ENCODE results near the gene TROAP.

TROAP gene

GRCh38 chr12:49342066-49342913 is 19.2 kb downstream of the TROAP start (continued):
- TF ChIP-seq GLIS1 (tag by site-specific recombination; IDR thresholded peaks at IDR 0.05) = no peak
- no peak for TF ChIP-seq ZNF544 (tag by site-specific recombination; IDR thresholded peaks at IDR 0.05)
- no peak; the same call in 1 of the 2 replicates for TF ChIP-seq ZBTB10 (tag by site-specific recombination; IDR thresholded peaks at IDR 0.05)
- TF ChIP-seq ZNF114 (tag by site-specific recombination; IDR thresholded peaks at IDR 0.05) = no peak
- no peak for TF ChIP-seq ZNF121 (tag by site-specific recombination; IDR thresholded peaks at IDR 0.05)
- no peak for TF ChIP-seq ZNF221 (tag by site-specific recombination; IDR thresholded peaks at IDR 0.05; ENCODE audit: borderline replicate concordance)
- 0 out of 2 replicates have a peak, but pooled peaks have one; percentile 26 for TF ChIP-seq ZBTB20 (tag by site-specific recombination; IDR thresholded peaks at IDR 0.05)
- TF ChIP-seq ZFP3 (tag by site-specific recombination; IDR thresholded peaks at IDR 0.05; ENCODE audit: low read depth) = no peak
- TF ChIP-seq IKZF3 (tag by site-specific recombination; IDR thresholded peaks at IDR 0.05) = no peak
- no peak for TF ChIP-seq PATZ1 (tag by site-specific recombination; IDR thresholded peaks at IDR 0.05)
- TF ChIP-seq PRDM2 (tag by site-specific recombination; IDR thresholded peaks at IDR 0.05; ENCODE audit: borderline replicate concordance) = no peak
- no peak for TF ChIP-seq ZNF707 (tag by site-specific recombination; IDR thresholded peaks at IDR 0.05)
- TF ChIP-seq ZFP37 (tag by site-specific recombination; IDR thresholded peaks at IDR 0.05) = no peak
- peak; percentile 46; the same call in 1 of the 2 replicates for TF ChIP-seq ZXDB (tag by site-specific recombination; IDR thresholded peaks at IDR 0.05)
- TF ChIP-seq ZNF132 (tag by site-specific recombination; IDR thresholded peaks at IDR 0.05; ENCODE audit: borderline replicate concordance) = no peak
- peak; percentile 35; the same call in 1 of the 2 replicates for TF ChIP-seq ZNF341 (tag by site-specific recombination; IDR thresholded peaks at IDR 0.05; ENCODE audit: low read depth)
- no peak; the same call in 1 of the 2 replicates for TF ChIP-seq SP3 (tag by site-specific recombination; IDR thresholded peaks at IDR 0.05)
- no peak for TF ChIP-seq ZSCAN5A (tag by site-specific recombination; IDR thresholded peaks at IDR 0.05)
- TF ChIP-seq ZNF513 (tag by site-specific recombination; IDR thresholded peaks at IDR 0.05) = no peak
- TF ChIP-seq ZNF776 (tag by site-specific recombination; IDR thresholded peaks at IDR 0.05; ENCODE audit: borderline replicate concordance) = no peak
- peak; percentile 73 for TF ChIP-seq ZNF660 (tag by site-specific recombination; IDR thresholded peaks at IDR 0.05)
- no peak for TF ChIP-seq ZNF394 (tag by site-specific recombination; IDR thresholded peaks at IDR 0.05; ENCODE audit: borderline replicate concordance)
- no peak for TF ChIP-seq MYNN (tag by site-specific recombination; IDR thresholded peaks at IDR 0.05; ENCODE audit: borderline replicate concordance)
- TF ChIP-seq KLF16 (tag by site-specific recombination; IDR thresholded peaks at IDR 0.05) = no peak

All from HEK293 (cell line).